Progenitor cell of endocrine pancreas (in vitro differentiated cells): ENCODE results near the gene CRISP1. TPM values are rescaled to one million over a fixed set of nuclear protein-coding genes. Genes with fewer than 3 reads are reported as not detected.

Source experiments
- DNase-seq: peaks from one replicate; pipeline ENCODE4 v3.0.0; 2021; ENCODE audit warnings: low spot score; ENCODE audit not compliant: unreplicated experiment
- H3K27ac Mint-ChIP-seq: 2 replicates; pipeline ENCODE4 v1.8.0; 2021; ENCODE audit warnings: mild to moderate bottlenecking, moderate library complexity, mixed read lengths
- H3K27me3 Mint-ChIP-seq: 2 replicates; pipeline ENCODE4 v1.8.0; 2021; ENCODE audit warnings: mixed read lengths
- H3K36me3 Mint-ChIP-seq: 2 replicates; pipeline ENCODE4 v1.8.0; 2022; ENCODE audit warnings: mixed read lengths; ENCODE audit not compliant: insufficient read depth
- H3K4me1 Mint-ChIP-seq: 2 replicates; pipeline ENCODE4 v1.8.0; 2021; ENCODE audit warnings: low read depth, mixed read lengths
- H3K4me3 Mint-ChIP-seq: 2 replicates; pipeline ENCODE4 v1.8.0; 2021; ENCODE audit warnings: low read depth, mild to moderate bottlenecking, moderate library complexity, mixed read lengths
- H3K9me3 Mint-ChIP-seq: 2 replicates; pipeline ENCODE4 v1.8.0; 2021; ENCODE audit warnings: low read depth, mixed read lengths
- CTCF ChIP-seq: fragments of 200-600 bp; sonication (generic); IDR thresholded peaks from one replicate; pipeline ENCODE4 v1.5.0; 2021; ENCODE audit warnings: antibody characterized with exemption, mild to moderate bottlenecking; ENCODE audit not compliant: unreplicated experiment
- total RNA-seq: library from RNA; stranded (reverse); gene quantifications from 2 replicates; pipeline ENCODE4 v1.2.1, GENCODE V29; 2021

The CRISP1 gene
- total RNA-seq, 1 donor from 2014 or later, result not detected

DNA sequence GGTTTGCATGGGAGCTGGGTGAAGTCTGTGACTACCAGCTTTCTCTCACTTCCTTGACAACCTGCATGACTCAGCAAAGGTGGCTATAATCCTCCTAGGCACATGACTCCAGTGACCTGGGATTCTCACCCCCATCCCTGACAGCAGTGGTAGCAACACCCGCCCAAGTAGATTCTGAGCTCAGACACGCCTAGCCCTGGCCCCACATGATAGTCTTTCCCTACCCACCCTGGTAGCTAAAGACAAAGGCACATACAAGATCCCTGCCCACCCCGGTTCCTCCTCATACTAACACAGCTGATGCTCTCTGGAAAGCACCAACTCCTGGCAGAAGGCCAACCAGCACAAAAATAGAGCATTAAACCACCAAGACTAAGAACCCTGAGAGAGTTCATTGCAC lies 25.9 kb upstream of the CRISP1 start:
- Mint-ChIP-seq H3K4me3 (no peak overlapping the region), H3K9me3 (peaks cover 44% of the 10 kb centered on the region), H3K27ac (no peak overlapping the region), H3K4me1 (peaks cover 6% of the 10 kb centered on the region), H3K36me3 (no peaks in the 10 kb centered on the region), H3K27me3 (no peaks in the 10 kb centered on the region)
- no peak for DNase-seq
- no peak for TF ChIP-seq CTCF

GRCh38 chr6:49890988-49891387 lies 24.7 kb upstream of the CRISP1 start:
- no peaks in the 10 kb centered on the region for H3K36me3 Mint-ChIP-seq
- DNase-seq, result no peak
- H3K27me3 Mint-ChIP-seq, result no peaks in the 10 kb centered on the region
- no peak overlapping the region for H3K27ac Mint-ChIP-seq
- no peak overlapping the region for H3K4me3 Mint-ChIP-seq
- H3K4me1 Mint-ChIP-seq, result peaks cover 6% of the 10 kb centered on the region
- peaks cover 35% of the 10 kb centered on the region for H3K9me3 Mint-ChIP-seq
- no peak for TF ChIP-seq CTCF

DNA sequence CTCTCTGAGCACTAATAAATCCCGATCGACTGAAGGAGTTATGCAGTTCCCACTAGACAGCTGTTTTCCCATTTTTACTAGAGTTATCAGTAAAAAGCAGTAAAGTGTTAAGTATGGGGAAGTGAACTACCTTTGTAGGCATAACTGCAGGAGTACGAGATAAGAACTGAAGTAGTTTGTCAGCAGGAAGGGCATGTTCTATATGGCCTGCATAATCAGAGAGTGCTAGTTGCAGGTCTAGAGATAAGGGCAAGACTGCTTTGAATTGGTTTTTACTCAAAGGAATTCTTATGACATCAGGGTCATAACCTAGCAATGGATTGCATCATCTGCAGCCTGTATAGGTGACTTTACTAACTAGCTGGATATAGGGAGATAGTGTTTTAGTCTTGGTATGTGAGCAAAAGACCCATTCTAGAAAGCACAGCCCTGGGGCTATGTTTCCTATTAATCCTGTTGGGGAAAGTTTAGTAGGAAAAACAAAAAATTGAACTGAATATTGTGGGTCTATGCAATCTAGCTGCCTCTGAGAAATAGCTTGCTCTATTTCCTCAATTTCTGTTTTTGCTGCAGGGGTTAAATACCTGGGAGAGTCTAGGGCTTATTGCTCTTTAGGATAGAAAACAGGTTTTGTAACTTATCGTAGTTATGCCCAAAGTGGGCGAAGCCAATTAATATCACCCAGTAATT lies 22.6 kb upstream of the CRISP1 start:
- Mint-ChIP-seq H3K36me3 (no peaks in the 10 kb centered on the region), H3K4me3 (no peak overlapping the region), H3K27ac (no peak overlapping the region), H3K9me3 (peaks cover 19% of the 10 kb centered on the region), H3K27me3 (no peaks in the 10 kb centered on the region), H3K4me1 (peaks cover 6% of the 10 kb centered on the region)
- TF ChIP-seq CTCF, result no peak
- DNase-seq, result no peak

DNA sequence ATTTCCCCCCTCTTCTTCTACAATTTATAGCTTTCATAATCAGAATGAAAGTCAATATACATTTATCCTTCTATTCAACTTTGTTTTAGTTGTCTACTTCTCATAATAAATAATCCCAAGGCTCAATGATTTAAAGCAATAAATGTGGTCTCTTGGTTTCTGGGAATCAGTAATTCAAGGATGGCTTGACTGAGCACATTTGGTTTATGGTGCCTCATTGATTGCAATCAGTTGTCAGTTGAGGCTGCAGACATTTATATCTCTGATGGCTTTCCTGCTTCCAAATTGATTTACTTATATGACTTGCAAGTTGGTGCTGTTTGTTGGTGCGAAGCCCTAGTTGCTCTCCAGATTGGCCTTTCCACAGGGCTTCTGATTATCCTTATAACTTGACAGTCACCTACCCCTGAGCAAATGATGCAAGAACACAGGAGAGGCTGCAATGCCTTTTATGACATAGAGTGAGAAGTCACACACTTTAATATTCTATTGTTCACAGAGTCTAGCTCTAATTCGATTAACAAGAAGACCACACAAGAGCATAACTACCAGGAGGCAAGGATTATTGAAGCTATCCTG lies 2.7 kb upstream of the CRISP1 start:
- no peak for DNase-seq
- H3K27me3 Mint-ChIP-seq, result no peaks in the 10 kb centered on the region
- H3K4me3 Mint-ChIP-seq, result no peak overlapping the region
- no peak for TF ChIP-seq CTCF
- no peaks in the 10 kb centered on the region for H3K36me3 Mint-ChIP-seq
- peaks cover 11% of the 10 kb centered on the region for H3K9me3 Mint-ChIP-seq
- H3K27ac Mint-ChIP-seq, result no peak overlapping the region
- H3K4me1 Mint-ChIP-seq, result peaks cover 4% of the 10 kb centered on the region

GRCh38 chr6:49856282-49856681 lies 10.1 kb downstream of the CRISP1 start:
- Mint-ChIP-seq H3K27me3 (no peaks in the 10 kb centered on the region), H3K4me3 (no peak overlapping the region), H3K36me3 (no peaks in the 10 kb centered on the region), H3K4me1 (peaks cover 2% of the 10 kb centered on the region), H3K27ac (no peak overlapping the region), H3K9me3 (peaks cover 3% of the 10 kb centered on the region)
- no peak for DNase-seq
- no peak for TF ChIP-seq CTCF
